Activated gamma-delta T cell treated with Interleukin-2 at 50 U/mL for 16 hours (primary cell): ENCODE results near the gene ZNF445.
"Not testable (repeated sequence)": the region's sequence is repeated elsewhere in the genome, so short reads cannot be mapped to it uniquely, and the experiment has no call there.

ENCODE experiments used
- DNase-seq: peaks from one replicate; pipeline ENCODE4 v3.0.0-alpha.2; 2020

ZNF445 gene

DNA sequence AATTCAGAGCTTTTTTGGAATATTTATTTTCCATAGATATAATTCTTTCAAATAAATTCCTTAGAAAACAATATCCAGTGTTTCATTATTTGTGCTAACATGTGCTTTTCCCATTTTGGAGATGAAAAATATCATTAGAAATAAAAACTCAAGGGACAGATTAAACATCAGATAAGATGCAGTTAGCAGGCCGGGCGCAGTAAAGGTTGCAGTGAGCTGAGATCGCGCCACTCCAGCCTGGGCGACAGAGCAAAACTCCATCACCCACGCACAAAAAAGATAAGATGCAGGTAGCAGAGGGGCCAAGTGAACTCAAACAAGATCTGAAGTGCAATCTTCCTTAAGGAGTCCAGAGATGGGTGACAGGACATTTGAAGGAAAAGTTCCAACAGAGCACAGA is 48.0 kb downstream of the ZNF445 start:
- no peak for DNase-seq

GRCh38 chr3:44428910-44429309 is 48.6 kb downstream of the ZNF445 start:
- no peak for DNase-seq

DNA sequence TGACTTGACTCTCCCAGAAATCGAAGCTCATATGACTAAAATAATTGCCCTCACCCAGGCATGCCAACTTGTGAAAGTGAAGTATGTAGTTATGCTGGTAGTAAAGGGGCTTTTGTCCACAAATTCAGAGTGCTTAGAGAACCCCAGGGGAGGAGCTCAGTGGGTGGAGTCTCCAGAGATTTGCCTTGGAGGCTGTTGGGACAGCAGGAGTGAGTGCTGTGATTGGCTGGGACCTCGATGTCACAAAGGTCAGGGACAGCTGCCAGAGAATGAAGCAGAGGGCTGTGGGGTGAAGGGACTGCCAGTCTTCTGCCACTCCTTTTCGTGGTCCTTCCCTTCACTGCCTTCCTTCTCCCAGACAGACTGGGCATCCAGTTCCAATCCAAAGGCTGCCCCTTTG is 49.8 kb downstream of the ZNF445 start:
- no peak for DNase-seq

- no peak for DNase-seq
These were observed 52.7 kb downstream of the ZNF445 start for GRCh38 chr3:44424758-44425157.

GRCh38 chr3:44421280-44421679 is 56.2 kb downstream of the ZNF445 start:
- no peak for DNase-seq

GRCh38 chr3:44420676-44421075 is 56.8 kb downstream of the ZNF445 start:
- DNase-seq, result no peak

- DNase-seq, result no peak
These were observed 57.4 kb downstream of the ZNF445 start for GRCh38 chr3:44419923-44420650.

- DNase-seq, result no peak
These were observed 58.2 kb downstream of the ZNF445 start for GRCh38 chr3:44419116-44419922.

DNA sequence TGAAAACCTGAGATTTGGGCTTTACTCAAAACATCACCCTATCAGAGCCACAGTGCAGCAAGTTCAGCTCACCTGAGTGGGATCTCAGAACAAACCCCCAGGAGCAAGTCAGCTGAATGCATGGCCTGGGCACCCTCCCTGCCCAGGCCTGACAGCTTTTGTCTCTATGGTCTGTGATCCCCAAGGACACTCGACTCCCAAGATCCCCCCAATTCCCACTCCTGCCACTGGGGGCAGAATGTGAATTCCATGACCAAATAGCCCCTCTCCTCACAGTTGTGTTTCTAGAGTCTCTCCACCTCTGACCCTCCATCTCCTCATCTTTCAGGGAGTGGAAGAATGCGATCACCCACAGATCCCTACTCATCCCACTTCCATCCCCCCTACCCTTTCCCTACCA is 58.9 kb downstream of the ZNF445 start:
- no peak for DNase-seq

DNA sequence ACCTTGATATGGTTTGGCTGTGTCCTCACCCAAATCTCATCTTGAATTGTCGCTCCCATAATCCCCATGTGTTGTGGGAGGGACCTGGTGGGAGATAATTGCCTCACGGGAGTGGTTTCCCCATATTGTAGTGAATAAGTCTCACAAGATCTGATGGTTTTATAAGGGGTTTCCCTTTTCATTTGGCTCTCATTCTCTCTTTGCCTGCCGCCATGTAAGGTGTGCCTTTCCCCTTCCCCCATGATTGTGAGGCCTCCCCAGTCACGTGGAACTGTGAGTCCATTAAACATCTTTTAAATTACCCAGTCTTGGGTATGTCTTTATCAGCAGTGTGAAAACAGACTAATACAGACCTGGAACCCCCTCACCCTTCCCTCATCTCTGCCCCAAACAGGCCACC is 59.4 kb downstream of the ZNF445 start:
- not testable (repeated sequence) for DNase-seq

DNA sequence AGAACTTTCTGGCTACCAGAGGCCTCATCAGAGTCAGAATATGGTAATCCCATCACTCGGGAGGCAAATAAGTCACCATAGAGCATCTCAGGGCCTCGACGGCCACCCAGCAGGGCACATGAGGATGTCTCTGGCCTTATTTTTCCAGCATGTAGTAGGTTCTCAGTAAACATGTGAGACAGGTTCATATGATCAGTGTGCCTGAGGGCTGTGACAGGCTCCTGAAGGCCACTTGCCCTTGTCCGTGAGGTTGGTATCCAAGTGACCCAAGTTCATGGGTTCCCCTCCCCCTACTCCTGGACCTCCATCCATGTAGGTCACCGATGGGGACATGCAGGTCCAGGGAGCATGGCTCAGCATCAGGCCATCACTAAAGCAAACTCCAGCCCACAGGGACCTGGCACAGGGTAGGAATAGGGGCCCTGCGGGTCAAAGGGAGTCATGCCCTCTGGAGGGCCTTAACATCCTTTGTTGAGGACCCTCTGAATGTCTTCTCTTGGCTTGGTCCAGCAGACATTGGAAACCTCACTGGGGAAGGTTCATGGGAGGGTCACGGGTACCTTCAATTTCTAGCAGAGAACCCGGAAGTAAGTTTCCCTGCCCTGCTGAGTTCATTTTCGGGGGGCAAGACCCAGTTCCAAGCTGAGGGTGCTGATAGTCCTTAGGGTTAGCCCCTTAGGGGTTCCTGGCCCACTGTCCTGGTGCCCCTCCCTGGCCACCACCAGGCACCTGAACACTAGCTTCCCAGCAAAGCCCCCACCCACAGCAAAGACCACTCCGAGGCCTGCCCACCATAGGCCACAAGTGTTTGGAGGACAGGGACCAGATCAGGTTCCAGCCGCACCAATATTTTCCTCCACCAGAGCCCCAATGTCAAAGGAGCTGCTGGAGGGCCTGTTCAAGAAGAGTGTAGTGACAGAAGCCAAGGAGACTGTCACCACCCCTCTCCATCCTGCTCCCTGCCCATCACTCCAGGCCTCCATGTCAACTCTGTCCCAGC is 61.1 kb downstream of the ZNF445 start:
- no peak for DNase-seq

- DNase-seq, result no peak
These were observed 62.0 kb downstream of the ZNF445 start for GRCh38 chr3:44415421-44415820.

GRCh38 chr3:44414517-44415090 is 62.9 kb downstream of the ZNF445 start:
- no peak for DNase-seq

- DNase-seq, result no peak
These were observed 65.1 kb downstream of the ZNF445 start for GRCh38 chr3:44412365-44412764.

DNA sequence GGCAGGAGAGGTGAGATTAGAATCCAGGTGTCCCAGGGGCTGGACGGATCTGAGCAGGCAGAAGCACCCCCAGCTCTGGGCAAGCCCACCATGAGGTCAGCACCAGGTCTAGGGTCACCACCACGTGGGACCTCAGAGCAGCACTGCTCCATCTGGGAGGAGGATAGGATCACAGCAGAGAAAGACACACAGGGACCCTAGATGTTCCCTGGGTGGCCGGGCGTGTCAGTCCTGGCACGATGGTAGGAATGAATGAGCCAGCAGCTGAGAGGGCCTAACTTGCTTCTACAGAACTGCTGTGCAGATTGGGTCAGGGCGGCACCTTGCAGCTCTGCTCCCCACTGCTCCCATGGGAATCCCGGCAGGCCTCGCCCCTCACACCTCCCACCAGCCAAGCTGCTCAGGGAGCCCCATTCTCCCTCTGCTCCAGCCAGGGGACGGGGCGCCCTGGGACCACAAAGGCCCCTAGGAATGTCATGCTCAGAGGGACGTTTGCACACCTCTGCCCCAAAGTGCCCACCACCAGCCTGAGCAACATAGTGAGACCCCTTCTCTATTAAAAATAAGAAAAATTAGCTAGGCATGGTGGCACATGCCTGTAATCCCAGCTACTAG is 66.3 kb downstream of the ZNF445 start:
- DNase-seq, result no peak

DNA sequence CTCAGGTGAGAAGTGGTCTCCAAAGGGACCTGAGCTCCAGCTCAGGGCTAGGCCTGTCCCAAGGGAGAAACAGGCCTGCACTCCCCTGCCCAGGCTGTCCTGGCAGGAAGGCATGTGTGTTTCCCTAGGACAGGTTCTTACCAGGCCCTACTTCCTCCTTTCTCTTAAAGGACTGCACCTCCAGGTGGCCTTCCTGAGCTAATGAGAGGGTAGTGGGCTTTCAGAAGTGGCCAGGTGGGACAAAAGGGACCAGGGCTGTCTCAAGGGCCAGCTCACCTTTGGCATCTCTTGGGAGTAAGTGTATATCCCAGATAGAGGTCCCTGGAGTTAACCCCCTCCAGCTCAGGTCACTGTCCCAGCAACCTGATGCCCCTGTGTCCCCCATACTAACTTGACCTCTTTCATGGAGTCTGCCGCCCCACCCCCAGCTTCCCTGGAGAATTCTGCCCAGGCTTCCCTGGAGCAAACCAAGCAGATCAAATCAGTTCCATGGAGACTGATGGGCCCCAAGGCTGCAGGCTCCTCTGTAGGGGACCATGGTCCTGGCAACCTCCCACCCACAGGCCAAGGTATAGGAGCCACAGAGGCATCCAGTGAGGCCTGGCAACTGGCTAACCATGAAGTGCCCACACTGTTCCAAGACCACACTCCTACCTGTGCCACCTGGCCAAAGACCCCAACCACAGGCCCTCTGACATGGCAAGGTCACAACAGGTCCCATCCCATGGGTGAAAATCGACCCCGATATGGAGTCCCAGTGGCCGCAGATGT is 67.6 kb downstream of the ZNF445 start:
- DNase-seq, result no peak

- no peak for DNase-seq
These were observed 74.9 kb downstream of the ZNF445 start for GRCh38 chr3:44402548-44402947.

DNA sequence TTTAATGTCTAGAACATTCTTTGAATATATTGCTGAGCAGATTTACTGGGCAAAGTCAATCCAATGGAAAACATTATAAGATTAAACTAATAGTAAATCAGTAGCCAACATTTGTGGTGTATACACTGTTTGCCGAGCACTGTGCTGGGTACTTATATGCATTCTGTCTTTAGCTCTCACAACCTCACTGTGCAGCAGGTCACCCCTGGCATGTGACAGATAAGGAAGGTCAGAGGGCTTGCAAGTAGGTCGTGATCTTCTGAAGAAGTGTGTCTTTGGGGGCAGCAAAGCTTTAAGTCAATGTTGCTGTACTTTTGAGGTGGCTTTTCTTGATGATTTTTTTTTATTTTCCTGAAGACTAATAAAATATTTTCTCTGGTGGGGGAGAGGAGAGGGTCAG is 76.7 kb downstream of the ZNF445 start:
- DNase-seq, result no peak

DNA sequence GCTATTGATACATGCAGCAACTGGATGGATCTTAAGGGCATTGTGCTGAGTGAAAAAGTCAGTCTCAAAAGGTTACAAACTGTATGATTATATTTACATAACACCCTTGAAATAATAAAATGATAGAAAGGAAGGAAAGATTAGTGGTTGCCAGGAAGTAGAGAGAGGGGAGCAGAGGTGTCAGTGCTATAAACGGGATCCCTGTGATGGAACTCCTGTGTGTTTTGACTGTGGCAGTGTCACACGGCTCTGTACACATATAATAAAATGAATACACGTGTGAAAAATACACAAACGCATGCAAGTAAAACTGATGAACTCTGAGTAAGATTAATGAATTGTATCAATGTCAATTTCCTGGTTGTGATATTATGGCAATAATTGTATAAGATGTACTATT is 78.6 kb downstream of the ZNF445 start:
- DNase-seq, result no peak

- DNase-seq, result not testable (repeated sequence)
These were observed 79.2 kb downstream of the ZNF445 start for GRCh38 chr3:44398271-44398670.
